Kidney epithelial cell (primary cell): ENCODE data around the gene AASS. TPM values are rescaled to one million over a fixed set of nuclear protein-coding genes. Genes with fewer than 3 reads are reported as not detected.
"Not testable (repeated sequence)": the region's sequence is repeated elsewhere in the genome, so short reads cannot be mapped to it uniquely, and the experiment has no call there.

ENCODE experiments used
- DNase-seq: peaks from one replicate; pipeline ENCODE4 v3.0.0-alpha.2; 2010; ENCODE audit warnings: low read depth
- H3K27me3 ChIP-seq: 2 replicates; pipeline ENCODE4 v1.6.0; 2011; ENCODE audit warnings: low read length; ENCODE audit not compliant: control insufficient read depth, insufficient read depth
- H3K36me3 ChIP-seq: 2 replicates; pipeline ENCODE4 v1.5.1; 2011; ENCODE audit warnings: low read length; ENCODE audit not compliant: control insufficient read depth, insufficient read depth
- H3K4me3 ChIP-seq: 2 replicates; pipeline ENCODE4 v1.5.1; 2011; ENCODE audit warnings: low read depth, mild to moderate bottlenecking, control low read depth, low read length
- CTCF ChIP-seq: IDR thresholded peaks from 2 replicates; pipeline ENCODE4 v1.5.1; 2011; ENCODE audit warnings: mild to moderate bottlenecking, moderate library complexity, low read length, control low read depth, inconsistent platforms; ENCODE audit not compliant: insufficient read depth, poor library complexity, severe bottlenecking
- total RNA-seq: library from RNA; depleted of rRNA; stranded (reverse); fragments of >200 nt; gene quantifications from 2 replicates; pipeline ENCODE4 v1.2.3, GENCODE V29; 2015

The AASS gene
- total RNA-seq: 8.5 and 10.9 TPM in 2 replicates

GRCh38 chr7:122143751-122144711 is at the start of gene AASS:
Gene AASS, minus strand, starts transcription at chr7:122144249. Its CDS starts 10,523 bp downstream, at chr7:122133726.
- Histone ChIP-seq H3K27me3 (no peaks in the 10 kb centered on the region), H3K36me3 (no peaks in the 10 kb centered on the region), H3K4me3 (peak within 1 kb of the TSS; percentile 74)
- no peak for TF ChIP-seq CTCF
- DNase-seq: peak; percentile 83

DNA sequence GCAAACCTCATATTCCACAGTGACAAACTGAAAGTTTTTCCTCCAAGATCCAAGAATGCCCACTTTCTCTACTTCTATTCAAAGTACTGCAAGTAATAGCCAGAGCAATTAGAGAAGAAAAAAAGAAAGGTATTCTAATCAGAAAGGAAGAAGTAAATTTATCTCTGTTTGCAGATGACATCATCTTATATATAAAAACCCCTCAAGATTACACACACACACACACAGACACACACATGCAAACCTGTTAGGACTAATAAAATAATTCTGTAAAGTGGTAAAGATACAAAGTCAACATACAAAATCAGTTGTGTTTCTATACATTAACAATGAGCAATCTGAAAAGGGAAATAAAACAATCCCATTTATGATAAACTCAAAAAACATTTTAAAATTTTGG is 44.7 kb upstream of the AASS start:
- DNase-seq: no peak
- no peaks in the 10 kb centered on the region for H3K36me3 ChIP-seq
- TF ChIP-seq CTCF: no peak
- no peak overlapping the region for H3K4me3 ChIP-seq
- H3K27me3 ChIP-seq: no peaks in the 10 kb centered on the region

GRCh38 chr7:122183106-122183505 is 39.1 kb upstream of the AASS start:
- H3K36me3 ChIP-seq: no peaks in the 10 kb centered on the region
- H3K4me3 ChIP-seq: no peak overlapping the region
- TF ChIP-seq CTCF: no peak
- no peaks in the 10 kb centered on the region for H3K27me3 ChIP-seq
- no peak for DNase-seq

GRCh38 chr7:122182081-122182480 is 38.0 kb upstream of the AASS start:
- Histone ChIP-seq H3K36me3 (no peaks in the 10 kb centered on the region), H3K4me3 (no peak overlapping the region), H3K27me3 (no peaks in the 10 kb centered on the region)
- no peak for TF ChIP-seq CTCF
- no peak for DNase-seq

GRCh38 chr7:122172144-122172543 is 28.1 kb upstream of the AASS start:
- DNase-seq: not testable (repeated sequence)

GRCh38 chr7:122166740-122167139 is 22.7 kb upstream of the AASS start:
- no peaks in the 10 kb centered on the region for H3K27me3 ChIP-seq
- no peak for DNase-seq
- H3K36me3 ChIP-seq: no peaks in the 10 kb centered on the region
- TF ChIP-seq CTCF: no peak
- H3K4me3 ChIP-seq: no peak overlapping the region

More at GRCh38 chr7:122172144-122172543, 28.1 kb upstream of the AASS start:
- not testable (repeated sequence) for H3K36me3 ChIP-seq, H3K27me3 ChIP-seq, H3K4me3 ChIP-seq
